Measurements from ENCODE around the gene XNDC1N.
"Not testable (repeated sequence)": the region's sequence is repeated elsewhere in the genome, so short reads cannot be mapped to it uniquely, and the experiment has no call there.

The XNDC1N gene

DNA sequence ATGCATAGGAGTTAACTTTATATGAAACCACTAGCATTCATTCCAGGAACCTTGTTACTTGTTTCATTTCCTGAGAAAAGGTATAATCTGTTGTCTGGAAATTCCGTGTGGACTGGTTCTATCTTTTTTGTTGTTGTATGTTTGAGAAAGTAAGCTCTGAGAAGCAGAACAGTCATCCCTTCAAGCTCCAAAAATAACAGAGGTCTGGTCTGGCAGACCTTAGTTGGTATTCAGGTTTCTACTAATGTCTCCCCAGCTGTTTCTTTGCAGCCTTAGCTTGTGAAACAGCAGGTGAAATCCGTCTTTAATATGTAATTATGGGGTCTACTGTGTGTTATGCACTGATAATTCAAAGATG lies 2.8 kb upstream of the XNDC1N start:
- no peak for DNase-seq

DNA sequence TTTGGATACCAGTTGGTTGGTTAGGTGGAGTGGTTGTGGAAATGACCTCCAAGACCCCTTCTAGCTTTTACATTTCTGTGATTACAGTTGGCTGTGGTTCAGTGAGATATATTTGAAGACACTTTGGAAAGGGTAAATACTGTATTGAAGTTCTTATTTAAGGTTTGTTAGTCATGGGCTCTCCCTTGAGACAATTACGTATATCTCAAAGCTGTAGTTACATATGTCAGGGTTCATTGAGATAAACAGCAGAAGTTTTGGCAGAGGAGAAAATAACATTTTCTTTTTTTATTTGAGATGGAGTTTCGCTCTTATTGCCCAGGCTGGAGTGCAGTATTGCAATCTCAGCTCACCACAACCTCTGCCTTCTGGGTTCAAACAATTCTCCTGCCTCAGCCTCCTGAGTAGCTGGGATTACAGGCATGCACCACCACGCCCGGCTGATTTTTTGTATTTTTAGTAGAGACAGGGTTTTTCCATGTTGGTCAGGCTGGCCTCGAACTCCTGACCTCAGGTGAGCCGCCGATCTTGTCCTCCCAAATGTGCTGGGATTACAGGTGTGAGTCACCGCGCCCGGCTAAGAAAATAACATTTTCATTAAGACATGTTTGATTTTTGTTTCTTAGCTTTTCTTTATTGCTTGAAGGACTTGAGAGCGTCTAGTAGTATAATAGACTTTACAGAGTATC lies 2.3 kb upstream of the XNDC1N start:
- no peak for DNase-seq

DNA sequence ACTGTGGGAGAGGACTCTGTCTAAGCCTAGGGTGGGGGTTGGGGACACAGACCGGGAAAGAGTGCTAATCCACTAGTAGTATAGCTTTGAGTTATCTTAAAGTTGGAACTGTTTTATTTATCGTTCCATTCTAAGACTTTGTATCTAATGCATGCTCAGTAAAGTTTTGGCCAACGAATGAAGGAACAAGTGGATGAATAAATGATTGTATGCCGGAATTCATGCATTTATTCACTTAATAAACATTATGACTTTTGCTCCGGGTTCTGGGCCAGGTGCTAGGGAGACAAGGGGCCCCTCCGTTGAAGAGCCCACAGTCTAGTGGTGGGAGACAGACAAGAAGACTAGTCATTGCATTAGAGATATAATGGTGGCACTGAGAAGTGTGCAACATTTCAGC lies 1.1 kb upstream of the XNDC1N start:
- no peak for DNase-seq

DNA sequence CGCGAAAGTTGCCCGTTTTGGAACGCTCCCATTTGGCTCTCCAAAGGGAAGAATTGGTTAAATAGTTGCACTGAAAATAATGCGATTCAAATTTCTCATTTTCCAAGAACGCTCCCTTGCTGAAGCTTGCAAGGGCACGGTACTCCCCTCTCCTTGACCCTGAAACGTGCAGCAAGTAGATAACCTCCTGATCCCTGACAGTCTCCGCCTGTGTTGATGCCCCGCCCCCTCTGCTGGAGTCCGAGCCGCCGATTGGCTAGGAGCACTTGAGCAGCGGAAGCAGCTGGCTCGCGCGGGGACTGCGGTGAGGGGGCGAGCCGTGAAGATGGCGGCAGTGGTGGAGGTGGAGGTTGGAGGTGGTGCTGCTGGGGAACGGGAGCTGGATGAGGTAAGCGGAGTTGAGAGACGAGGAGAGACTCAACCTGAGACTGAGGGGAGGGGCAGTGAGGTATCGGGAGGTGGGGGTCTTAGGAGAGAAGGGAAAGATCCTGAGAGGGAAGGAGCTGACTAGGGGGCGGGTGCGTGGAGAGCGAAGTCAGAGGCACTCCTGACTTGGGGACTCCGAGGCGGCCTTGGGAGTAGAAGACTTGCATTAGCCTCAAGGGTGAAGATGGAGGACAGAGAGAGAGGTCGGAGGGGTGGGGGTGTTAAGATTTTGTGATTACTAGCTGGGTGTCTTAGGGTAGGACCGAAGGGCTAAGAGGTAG lies 496 bp upstream of the XNDC1N start, which contains the start of gene RNF121:
RNF121 (plus strand) TSS at position 310 of the 707 bp plus-strand sequence; CDS start at position 326, 16 bp downstream.
- DNase-seq, result peak; percentile 95

DNA sequence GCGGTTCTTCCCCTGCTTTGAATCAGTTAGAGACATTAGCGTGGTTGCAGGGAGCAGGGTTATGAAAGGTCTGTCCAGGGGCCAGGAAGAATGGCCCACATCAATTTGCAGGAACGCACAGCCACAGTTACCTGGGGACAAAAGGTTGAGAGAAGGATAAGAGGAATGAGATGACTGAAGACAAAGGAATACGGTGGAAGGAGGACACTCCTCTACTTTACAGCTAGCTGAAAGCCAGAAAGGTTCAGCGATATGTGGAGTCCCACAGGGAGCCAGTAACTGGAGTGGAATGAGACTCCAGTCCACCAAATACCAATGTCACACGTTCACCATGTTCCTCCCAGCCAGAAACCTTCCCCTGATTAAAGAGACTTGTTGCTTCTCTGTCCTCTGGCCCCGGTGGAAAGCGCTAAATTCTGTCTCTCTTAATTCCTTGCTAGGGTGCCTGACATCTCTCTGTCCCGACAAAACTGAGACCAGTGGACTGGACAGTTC lies 10.7 kb downstream of the XNDC1N start:
- no peak for DNase-seq

DNA sequence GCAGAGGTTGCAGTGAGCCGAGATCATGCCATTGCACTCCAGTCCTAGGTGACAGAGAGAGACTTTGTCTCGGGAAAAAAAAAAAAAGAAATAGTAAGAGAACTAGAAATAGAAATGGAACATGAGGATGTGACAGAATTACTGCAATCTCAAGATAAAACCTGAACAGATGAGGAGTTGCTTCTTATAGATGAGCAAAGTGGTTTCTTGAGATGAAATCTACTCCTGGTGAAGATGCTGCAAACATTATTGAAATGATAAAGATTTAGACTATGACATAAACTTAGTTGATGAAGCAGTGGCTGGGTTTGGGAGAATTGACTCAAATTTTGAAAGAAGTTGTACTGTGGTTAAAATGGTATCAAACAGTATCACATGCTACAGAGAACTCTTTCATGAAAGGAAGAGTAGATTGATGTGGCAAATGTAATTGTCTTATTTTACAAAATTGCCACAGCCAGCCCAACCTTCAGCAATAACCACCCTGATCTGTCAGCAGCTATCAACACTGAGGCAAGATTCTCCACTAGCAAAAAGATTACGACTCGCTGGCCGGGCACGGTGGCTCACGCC lies 13.7 kb downstream of the XNDC1N start:
- DNase-seq, result no peak

DNA sequence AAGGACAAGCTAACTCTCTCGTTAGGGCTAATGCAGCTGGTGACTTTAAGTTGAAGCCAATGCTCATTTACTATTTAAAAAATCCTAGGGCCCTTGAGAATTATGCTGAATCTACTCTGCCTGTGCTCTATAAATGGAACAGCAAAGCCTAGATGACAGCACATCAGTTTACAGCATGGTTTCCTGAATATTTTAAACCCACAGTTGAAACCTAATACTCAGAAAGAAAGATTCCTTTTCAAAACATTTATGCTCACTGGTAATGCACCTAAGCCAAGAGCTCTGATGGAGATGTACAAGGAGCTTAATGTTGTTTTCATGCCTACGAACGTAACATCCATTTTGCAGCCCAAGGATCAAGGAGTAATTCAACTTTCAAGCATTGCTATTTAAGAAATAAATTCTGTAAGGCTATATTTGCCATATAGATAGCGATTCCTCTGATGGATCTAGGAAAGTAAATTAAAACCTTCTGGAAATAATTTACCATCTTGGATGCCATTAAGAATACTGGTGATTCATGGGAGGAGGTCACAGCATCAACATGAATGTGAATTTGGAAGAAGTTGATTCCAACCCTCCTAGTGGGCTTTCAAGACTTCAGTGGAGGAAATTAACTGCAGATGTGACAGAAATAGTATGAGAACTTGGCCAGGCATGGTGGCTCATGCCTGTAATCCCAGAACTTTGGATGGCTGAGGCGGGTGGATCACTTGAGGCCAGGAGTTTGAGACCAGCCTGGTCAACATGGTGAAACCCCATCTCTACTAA lies 14.5 kb downstream of the XNDC1N start:
- DNase-seq, result no peak

DNA sequence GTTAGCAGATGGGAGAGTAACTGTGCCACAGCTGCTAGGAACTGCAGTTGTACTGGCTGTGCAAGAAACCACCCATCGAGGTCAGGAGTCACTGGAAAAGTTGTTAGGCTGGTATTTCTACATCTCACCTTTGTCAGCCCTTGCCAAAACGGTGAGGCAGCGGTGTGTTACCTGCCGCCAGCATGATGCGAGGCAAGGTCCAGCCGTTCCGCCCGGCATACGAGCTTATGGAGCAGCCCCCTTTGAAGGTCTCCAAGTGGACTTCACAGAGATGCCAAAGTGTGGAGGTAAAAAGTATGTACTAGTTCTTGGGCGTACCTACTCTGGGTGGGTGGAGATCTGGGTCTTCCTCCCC lies 16.4 kb downstream of the XNDC1N start:
- not testable (repeated sequence) for DNase-seq

DNA sequence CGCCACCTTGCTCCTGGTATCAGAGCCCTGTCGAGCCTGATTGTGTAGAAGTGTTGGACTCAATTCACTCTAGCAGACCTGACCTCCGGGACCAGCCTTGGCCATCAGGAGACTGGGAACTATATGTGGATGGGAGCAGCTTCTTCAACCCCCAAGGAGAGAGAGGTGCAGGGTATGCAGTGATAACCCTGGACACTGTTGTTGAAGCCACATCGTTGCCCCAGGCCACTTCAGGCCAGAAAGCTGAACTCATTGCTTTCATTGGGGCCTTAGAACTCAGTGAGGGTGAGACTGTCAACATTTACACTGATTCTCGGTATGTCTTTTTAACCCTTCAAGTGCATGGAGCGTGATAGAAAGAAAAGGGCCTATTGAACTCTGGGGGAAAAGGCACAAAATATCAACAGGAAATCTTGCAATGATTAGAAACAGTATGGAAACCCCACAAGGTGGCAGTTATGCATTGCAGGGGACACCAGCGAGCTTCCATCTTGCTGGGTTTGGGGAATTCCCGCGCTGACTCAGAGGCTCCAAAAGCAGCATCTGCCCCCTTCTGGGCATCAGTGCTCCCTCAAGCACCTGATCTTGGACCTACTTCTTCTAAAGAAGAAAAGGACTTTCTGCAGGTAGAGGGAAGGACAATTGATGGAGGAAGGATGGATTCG lies 16.9 kb downstream of the XNDC1N start:
- not testable (repeated sequence) for DNase-seq

DNA sequence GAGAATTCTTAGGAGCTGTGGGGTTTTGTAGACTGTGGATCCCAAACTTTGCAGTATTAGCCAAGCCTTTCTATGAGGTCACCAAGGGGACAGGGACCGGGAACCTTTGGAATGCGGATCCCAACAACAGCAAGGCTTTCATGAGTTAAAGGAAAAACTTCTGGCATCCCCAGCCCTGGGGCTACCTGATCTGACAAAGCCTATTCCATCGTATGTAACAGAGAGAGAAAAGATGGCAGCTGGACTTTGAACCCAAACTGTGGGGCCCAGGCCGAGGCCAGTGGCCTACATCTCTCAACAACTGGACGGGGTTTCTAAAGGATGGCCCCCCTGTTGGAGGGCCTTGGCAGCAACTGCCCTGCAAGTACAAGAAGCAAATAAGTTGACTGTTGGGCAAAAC lies 17.6 kb downstream of the XNDC1N start:
- DNase-seq, result not testable (repeated sequence)

DNA sequence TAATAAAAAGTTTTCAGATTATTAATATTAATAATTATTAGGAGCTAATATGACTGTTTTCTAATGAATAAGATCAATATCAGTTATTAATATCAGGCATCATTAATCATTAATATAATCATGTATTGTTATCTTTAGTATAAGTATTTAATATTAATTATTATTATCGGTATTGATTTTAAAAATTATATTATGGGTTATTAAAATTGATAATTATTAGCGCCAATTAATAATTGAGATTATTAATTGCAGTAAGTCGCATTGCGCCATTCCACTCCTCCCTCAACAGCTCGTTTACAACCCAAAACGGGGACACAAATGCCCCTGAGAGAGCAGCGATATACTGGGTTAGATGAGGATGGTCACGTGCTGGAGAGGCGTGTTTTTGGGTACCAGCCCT lies 20.2 kb downstream of the XNDC1N start:
- no peak for DNase-seq

DNA sequence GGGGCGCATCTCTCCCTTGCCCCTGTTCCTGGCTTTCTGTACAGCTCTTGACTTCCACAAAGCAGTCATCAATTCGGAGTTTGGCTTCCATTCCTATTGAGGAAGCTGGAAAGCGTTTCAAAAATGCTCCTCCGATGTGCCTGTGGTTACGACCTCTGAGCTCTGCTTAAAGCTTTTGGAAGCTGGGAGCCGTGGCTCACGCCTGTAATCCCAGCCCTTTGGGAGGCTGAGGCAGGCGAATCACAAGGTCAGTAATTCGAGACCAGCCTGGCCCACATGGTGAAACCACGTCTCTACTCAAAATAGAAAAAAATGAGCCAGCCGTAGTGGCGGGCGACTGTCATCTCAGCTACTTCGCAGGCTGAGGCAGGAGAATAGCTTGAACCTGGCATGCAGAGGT lies 27.3 kb downstream of the XNDC1N start:
- peak; percentile 0 for DNase-seq

DNA sequence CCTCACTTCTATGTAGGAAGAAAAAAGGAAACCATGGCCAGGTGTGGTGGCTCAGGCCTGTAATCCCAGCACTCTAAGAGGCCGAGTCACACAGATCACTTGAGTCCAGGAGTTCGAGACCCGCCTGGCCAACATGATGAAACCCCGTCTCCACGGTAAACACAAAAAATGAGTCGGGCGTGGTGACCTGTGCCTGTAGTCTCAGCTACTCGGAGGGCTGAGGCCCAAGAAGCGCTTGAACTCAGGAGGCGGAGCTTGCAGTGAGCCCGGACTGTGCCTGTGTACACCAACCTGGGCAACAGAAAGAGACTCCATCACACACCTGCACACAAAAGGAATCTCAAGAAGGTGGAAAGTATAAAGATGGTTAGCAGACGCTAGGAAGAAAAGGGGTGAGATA lies 32.4 kb downstream of the XNDC1N start:
- DNase-seq, result peak; percentile 9

DNA sequence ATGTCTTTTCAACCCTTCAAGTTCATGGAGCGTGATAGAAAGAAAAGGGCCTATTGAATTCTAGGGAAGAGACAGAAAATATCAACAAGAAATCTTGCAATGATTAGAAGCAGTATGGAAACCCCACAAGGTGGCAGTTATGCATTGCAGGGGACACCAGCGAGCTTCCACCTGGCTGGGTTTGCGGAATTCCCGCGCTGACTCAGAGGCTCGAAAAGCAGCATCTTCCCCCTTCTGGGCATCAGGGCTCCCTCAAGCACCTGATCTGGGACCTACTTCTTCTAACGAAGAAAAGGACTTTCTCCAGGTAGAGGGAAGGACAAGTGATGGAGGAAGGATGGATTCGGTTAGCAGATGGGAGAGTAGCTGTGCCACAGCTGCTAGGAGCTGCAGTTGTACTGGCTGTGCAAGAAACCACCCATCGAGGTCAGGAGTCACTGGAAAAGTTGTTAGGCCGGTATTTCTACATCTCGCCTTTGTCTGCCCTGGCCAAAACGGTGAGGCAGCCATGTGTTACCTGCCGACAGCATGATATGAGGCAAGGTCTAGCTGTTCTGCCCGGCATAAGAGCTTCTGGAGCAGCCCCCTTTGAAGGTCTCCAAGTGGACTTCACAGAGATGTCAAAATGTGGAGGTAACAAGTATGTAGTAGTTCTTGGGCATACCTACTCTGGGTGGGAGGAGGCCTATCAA lies 39.1 kb downstream of the XNDC1N start:
- not testable (repeated sequence) for DNase-seq

DNA sequence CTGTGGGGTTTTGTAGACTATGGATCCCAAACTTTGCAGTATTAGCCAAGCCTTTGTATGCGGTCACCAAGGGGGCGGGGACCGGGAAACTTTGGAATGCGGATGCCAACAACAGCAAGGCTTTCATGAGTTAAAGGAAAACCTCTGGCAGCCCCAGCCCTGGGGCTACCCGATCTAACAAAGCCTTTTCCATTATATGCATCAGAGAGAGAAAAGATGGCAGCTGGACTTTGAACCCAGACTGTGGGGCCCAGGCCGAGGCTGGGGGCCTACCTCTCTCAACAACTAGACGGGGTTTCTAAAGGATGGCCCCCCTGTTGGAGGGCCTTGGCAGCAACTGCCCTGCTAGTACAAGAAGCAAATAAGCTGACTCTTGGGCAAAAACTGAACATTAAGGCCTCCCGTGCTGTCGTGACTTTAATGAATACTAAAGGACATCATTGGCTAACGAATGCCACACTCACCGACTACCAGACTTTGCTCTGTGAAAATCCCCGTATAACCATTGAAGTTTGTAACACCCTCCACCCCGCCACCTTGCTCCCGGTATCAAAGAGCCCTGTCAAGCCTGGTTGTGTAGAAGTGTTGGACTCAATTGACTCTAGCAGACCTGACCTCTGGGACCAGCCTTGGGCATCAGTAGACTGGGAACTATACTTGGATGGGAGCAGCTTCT lies 39.9 kb downstream of the XNDC1N start:
- DNase-seq, result not testable (repeated sequence)

DNA sequence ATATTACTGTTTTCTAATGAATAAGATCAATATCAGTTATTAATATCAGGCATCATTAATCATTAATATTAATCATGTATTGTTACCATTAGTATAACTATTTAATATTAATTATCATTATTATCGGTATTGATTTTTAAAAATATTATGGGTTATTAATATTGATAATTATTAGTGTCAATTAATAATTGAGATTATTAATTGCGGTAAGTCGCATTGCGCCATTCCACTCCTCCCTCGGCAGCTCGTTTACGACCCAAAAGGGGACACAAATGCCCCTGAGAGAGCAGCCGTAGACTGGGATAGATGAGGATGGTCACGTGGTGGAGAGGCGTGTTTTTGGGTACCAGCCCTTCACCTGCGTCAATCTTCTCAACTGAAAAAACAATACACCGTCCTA lies 42.6 kb downstream of the XNDC1N start:
- DNase-seq, result not testable (repeated sequence)
